Posterior cingulate gyrus (tissue), 11 donors: ENCODE measurements around the gene OMD.

Source experiments
- DNase-seq, 10 donors: peaks; one replicate each; pipeline versions ENCODE4 v3.0.0 to v3.0.0-alpha.2; 2020 to 2021; ENCODE audit warnings: mixed read lengths in 3 of 10
- intact Hi-C: fragments of 100-400 bp; cut with DNase I; formaldehyde crosslinking; loops from one replicate; pipeline ENCODE4 v1.15.1; 2023

OMD gene

GRCh38 chr9:92378865-92379560 lies 45.3 kb downstream of the OMD start:
- intact Hi-C loops: no loop called here
- no peak for DNase-seq

GRCh38 chr9:92377876-92378275 lies 46.4 kb downstream of the OMD start:
- DNase-seq: no peak
- intact Hi-C loops: no loop called here

GRCh38 chr9:92373167-92373566 lies 51.1 kb downstream of the OMD start:
- no peak for DNase-seq
- intact Hi-C loops: no loop called here

- intact Hi-C loops: no loop called here
- DNase-seq: no peak
These were observed 55.2 kb downstream of the OMD start for GRCh38 chr9:92369075-92369474.
